B cell (primary cell): ENCODE measurements around the gene SDK2. TPM values are rescaled to one million over a fixed set of nuclear protein-coding genes. Genes with fewer than 3 reads are reported as not detected.

Source experiments
- ATAC-seq: fragments of 200-7000 bp; cut with Tn5 transposase; one replicate; pipeline ENCODE4 v1.10.0; 2021; ENCODE audit warnings: low read depth, mild to moderate bottlenecking, moderate number of reproducible peaks, moderate library complexity
- CTCF ChIA-PET: fragments of 350-600 bp; sonication (Branson Sonifier 250); formaldehyde crosslinking; loops from one replicate; lab custom pipeline; 2021; ENCODE audit warnings: antibody characterized with exemption, inconsistent platforms; lab: Charles Lee
- POLR2A ChIA-PET: fragments of 350-600 bp; sonication (Branson Sonifier 250); formaldehyde crosslinking; loops from one replicate; lab custom pipeline; 2021; ENCODE audit warnings: antibody characterized with exemption; lab: Charles Lee
- DNase-seq: peaks from one replicate; pipeline ENCODE4 v3.0.0; 2013
- H2AFZ ChIP-seq: 2 replicates; pipeline ENCODE4 v1.6.1; 2012; ENCODE audit warnings: mild to moderate bottlenecking, low read depth, low read length; ENCODE audit not compliant: insufficient read depth, poor library complexity, severe bottlenecking
- H3K27ac ChIP-seq, 2 donors: 1 replicate in 1 of 2; 2 replicates in 1 of 2; pipeline ENCODE4 v1.5.1; 2012 to 2013; ENCODE audit warnings: low read length in 2 of 2, mild to moderate bottlenecking in 2 of 2, moderate library complexity in 1 of 2
- H3K27me3 ChIP-seq, 4 experiments: fragments of 200-600 bp in 1 of 4; sonication (generic) in 1 of 4; replicated peaks in 1 of 4; 1 replicate in 2 of 4; 2 replicates in 2 of 4; pipeline versions ENCODE4 v1.6.1 to v1.7.0; 2013 to 2016; ENCODE audit warnings: low read length in 3 of 4, mild to moderate bottlenecking in 2 of 4, mixed read lengths in 1 of 4, moderate library complexity in 1 of 4; ENCODE audit not compliant: insufficient read depth in 4 of 4, control insufficient read depth in 3 of 4; ENCODE audit errors: control extremely low read depth in 1 of 4
- H3K36me3 ChIP-seq, 2 experiments: replicated peaks in 1 of 2; 1 replicate in 1 of 2; 2 replicates in 1 of 2; pipeline versions ENCODE4 v1.6.1 to v1.7.1; 2013; ENCODE audit warnings: low read length in 1 of 2; ENCODE audit not compliant: insufficient read depth in 2 of 2, control insufficient read depth in 1 of 2; ENCODE audit errors: control extremely low read depth in 1 of 2, extremely low read depth in 1 of 2
- H3K4me1 ChIP-seq, 2 donors: fragments of 200-600 bp in 1 of 2; sonication (generic) in 1 of 2; 1 replicate in 1 of 2; 2 replicates in 1 of 2; pipeline versions ENCODE4 v1.5.1 to v1.6.1; 2013 to 2017; ENCODE audit warnings: low read length in 2 of 2; ENCODE audit not compliant: control insufficient read depth in 2 of 2, insufficient read depth in 2 of 2
- H3K4me2 ChIP-seq: replicated peaks from 2 replicates; pipeline ENCODE3; 2012; ENCODE audit warnings: mild to moderate bottlenecking, low read depth, low read length; ENCODE audit not compliant: poor library complexity, severe bottlenecking
- H3K4me3 ChIP-seq, 5 experiments: fragments of 200-600 bp in 1 of 5; sonication (generic) in 1 of 5; 1 replicate in 3 of 5; 2 replicates in 2 of 5; pipeline versions ENCODE4 v1.5.1 to v1.7.0; 2011 to 2016; ENCODE audit warnings: low read length in 4 of 5, mild to moderate bottlenecking in 4 of 5, low read depth in 2 of 5, control low read depth in 1 of 5, moderate library complexity in 1 of 5; ENCODE audit not compliant: insufficient read depth in 1 of 5; ENCODE audit errors: control extremely low read depth in 1 of 5, extremely low read depth in 1 of 5
- H3K79me2 ChIP-seq: fragments of 200-600 bp; sonication (generic); one replicate; pipeline ENCODE4 v1.6.0; 2016; ENCODE audit warnings: low read length; ENCODE audit not compliant: control insufficient read depth, insufficient read depth
- H3K9ac ChIP-seq: fragments of 200-600 bp; sonication (generic); 2 replicates; pipeline ENCODE4 v1.6.1; 2017; ENCODE audit warnings: mild to moderate bottlenecking, low read length, moderate library complexity
- H3K9me3 ChIP-seq, 3 donors: one replicate each; pipeline versions ENCODE4 v1.6.1 to v1.7.1; 2013; ENCODE audit warnings: low read length in 2 of 3; ENCODE audit not compliant: control insufficient read depth in 2 of 3, insufficient read depth in 1 of 3; ENCODE audit errors: control extremely low read depth in 1 of 3
- H4K20me1 ChIP-seq: 2 replicates; pipeline ENCODE4 v1.6.0; 2012; ENCODE audit warnings: mild to moderate bottlenecking, low read length; ENCODE audit not compliant: insufficient read depth, control insufficient read depth, poor library complexity, severe bottlenecking
- H3K27ac Mint-ChIP-seq: one replicate; pipeline ENCODE4 v1.8.0; 2021; ENCODE audit warnings: mixed read lengths
- H3K27me3 Mint-ChIP-seq: one replicate; pipeline ENCODE4 v1.8.0; 2021; ENCODE audit warnings: mixed read lengths
- H3K4me1 Mint-ChIP-seq: one replicate; pipeline ENCODE4 v1.8.0; 2021; ENCODE audit warnings: mixed read lengths
- H3K4me3 Mint-ChIP-seq: one replicate; pipeline ENCODE4 v1.8.0; 2021; ENCODE audit warnings: mixed read lengths
- H3K9me3 Mint-ChIP-seq: one replicate; pipeline ENCODE4 v1.8.0; 2022; ENCODE audit warnings: mixed read lengths; ENCODE audit not compliant: insufficient read depth
- EZH2 ChIP-seq: IDR thresholded peaks from 2 replicates; pipeline ENCODE4 v1.6.1; 2012; ENCODE audit warnings: borderline replicate concordance, low read depth, mild to moderate bottlenecking, moderate library complexity, low read length; ENCODE audit not compliant: insufficient read depth, poor library complexity, severe bottlenecking
- WGBS: methylation state at CpG from one replicate; pipeline ENCODE4 v1.1.5; 2013; ENCODE audit warnings: missing lambda C conversion rate; ENCODE audit not compliant: insufficient coverage; 5-methylcytosine and 5-hydroxymethylcytosine counted together
- intact Hi-C: fragments of 100-400 bp; cut with micrococcal nuclease; formaldehyde crosslinking; loops from one replicate; pipeline ENCODE4 v1.10.0; 2022
- polyA plus RNA-seq: library from polyadenylated mRNA; depleted of rRNA; stranded (reverse); fragments of >200 nt; gene quantifications from 2 replicates; pipeline ENCODE4 v1.2.3, GENCODE V29; 2012
- total RNA-seq, 2 donors: library from RNA; stranded (reverse); fragments of 120-200 nt in 1 of 2; gene quantifications; 1 replicate in 1 of 2; 2 replicates in 1 of 2; pipeline versions ENCODE4 v1.2.3 to v1.2.4, GENCODE V29; 2013 to 2022
- TF ChIP-seq, protein P1 (sequence below): fragments of 200-600 bp; IDR thresholded peaks from one replicate; pipeline ENCODE4 v1.8.0; 2022; ENCODE audit warnings: antibody characterized with exemption, mild to moderate bottlenecking

The SDK2 gene
- total and polyA plus RNA-seq, 2 donors (not counting 1 experiment from before 2014, with no cell fraction given): 3.2 to 13.0 TPM

DNA sequence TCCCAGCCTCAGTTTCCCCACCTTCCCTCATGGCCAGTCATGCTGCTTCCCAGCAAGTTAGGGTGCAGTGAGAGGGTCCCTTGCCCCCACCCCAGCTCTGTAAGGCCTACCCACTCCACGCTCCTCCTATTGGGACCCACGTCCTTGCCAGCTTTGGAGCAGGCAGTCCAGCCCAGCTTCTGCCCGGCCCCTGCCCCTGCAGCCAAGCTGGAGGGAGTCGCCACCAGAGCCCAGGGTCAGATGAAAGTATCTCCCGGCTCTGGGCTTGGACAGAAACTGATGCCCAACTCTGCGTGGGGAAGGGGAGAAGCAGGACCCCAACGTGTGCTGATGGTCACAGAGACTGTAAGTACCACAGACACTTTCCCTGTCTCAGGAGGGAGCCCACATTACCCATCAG, 32.6 kb downstream of the SDK2 start:
- H3K36me3 ChIP-seq: no peaks in the 10 kb centered on the region
- no peak overlapping the region for H3K27ac Mint-ChIP-seq
- ChIA-PET POLR2A (no interaction called here), CTCF (no interaction called here)
- H2AFZ ChIP-seq: no peak overlapping the region
- no peak overlapping the region for H3K4me2 ChIP-seq
- H3K9me3 Mint-ChIP-seq: no peaks in the 10 kb centered on the region
- DNase-seq (no peak), ATAC-seq (no peak)
- no peak overlapping the region for H3K9ac ChIP-seq
- H3K4me1 Mint-ChIP-seq: peaks cover 28% of the 10 kb centered on the region
- no peak overlapping the region for H3K4me3 Mint-ChIP-seq
- no peaks in the 10 kb centered on the region for H3K9me3 ChIP-seq
- peaks cover 8 to 16% of the 10 kb centered on the region in 2 donors for H3K4me1 ChIP-seq
- H3K27me3 ChIP-seq: no peaks in the 10 kb centered on the region
- H3K79me2 ChIP-seq: peaks cover 56% of the 10 kb centered on the region
- no peak overlapping the region for H3K27ac ChIP-seq
- no peak overlapping the region for H3K4me3 ChIP-seq
- peaks cover 6% of the 10 kb centered on the region for H3K27me3 Mint-ChIP-seq
- 94% methylated on average over 6 of the region's 7 CpGs for WGBS
- intact Hi-C loops: no loop called here
- H4K20me1 ChIP-seq: peaks cover 12% of the 10 kb centered on the region
- TF ChIP-seq EZH2: no peak
- TF ChIP-seq, protein P1, sequence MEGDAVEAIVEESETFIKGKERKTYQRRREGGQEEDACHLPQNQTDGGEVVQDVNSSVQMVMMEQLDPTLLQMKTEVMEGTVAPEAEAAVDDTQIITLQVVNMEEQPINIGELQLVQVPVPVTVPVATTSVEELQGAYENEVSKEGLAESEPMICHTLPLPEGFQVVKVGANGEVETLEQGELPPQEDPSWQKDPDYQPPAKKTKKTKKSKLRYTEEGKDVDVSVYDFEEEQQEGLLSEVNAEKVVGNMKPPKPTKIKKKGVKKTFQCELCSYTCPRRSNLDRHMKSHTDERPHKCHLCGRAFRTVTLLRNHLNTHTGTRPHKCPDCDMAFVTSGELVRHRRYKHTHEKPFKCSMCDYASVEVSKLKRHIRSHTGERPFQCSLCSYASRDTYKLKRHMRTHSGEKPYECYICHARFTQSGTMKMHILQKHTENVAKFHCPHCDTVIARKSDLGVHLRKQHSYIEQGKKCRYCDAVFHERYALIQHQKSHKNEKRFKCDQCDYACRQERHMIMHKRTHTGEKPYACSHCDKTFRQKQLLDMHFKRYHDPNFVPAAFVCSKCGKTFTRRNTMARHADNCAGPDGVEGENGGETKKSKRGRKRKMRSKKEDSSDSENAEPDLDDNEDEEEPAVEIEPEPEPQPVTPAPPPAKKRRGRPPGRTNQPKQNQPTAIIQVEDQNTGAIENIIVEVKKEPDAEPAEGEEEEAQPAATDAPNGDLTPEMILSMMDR: no peak

DNA sequence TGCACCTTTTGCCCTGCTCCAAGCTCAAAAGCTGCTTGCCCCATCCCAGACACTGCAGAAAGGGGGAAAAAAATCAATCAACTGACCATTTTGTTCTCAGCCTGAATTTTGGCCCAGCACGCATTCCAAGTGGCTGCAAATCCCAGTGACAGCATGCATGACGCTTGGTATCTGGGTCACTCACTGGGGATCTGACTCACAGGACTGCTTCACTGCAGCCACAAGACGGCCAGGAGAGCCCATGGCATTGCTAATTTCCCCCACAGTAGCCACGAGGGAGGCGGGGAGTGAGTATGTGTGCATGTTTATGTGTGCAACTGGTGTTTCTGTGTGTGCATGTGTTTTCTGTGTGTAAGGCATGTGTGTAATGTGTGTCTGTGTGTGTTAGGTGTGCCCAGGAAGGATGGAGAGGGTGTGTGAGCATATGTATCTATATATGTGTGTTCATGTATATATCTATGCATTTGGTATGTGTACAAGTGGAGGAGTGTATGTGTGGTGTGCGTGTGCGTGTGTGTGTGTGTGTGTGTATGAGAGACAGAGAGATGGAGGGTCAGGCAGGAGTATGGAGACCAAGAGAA, 33.8 kb downstream of the SDK2 start:
- Histone ChIP-seq H3K27ac (no peak overlapping the region), H4K20me1 (peaks cover 11% of the 10 kb centered on the region), H3K9me3 (no peaks in the 10 kb centered on the region), H3K4me3 (no peak overlapping the region), H3K4me1 (peaks cover 7 to 19% of the 10 kb centered on the region in 2 donors), H3K36me3 (no peaks in the 10 kb centered on the region), H2AFZ (no peak overlapping the region), H3K27me3 (no peaks in the 10 kb centered on the region), H3K79me2 (peaks cover 55% of the 10 kb centered on the region), H3K9ac (no peak overlapping the region), H3K4me2 (no peak overlapping the region)
- Mint-ChIP-seq H3K4me1 (peaks cover 21% of the 10 kb centered on the region), H3K27me3 (peaks cover 6% of the 10 kb centered on the region), H3K27ac (no peak overlapping the region), H3K9me3 (no peaks in the 10 kb centered on the region), H3K4me3 (no peak overlapping the region)
- no peak for TF ChIP-seq EZH2
- TF ChIP-seq, protein P1: no peak
- 94% methylated on average over 7 of the region's 7 CpGs for WGBS
- ATAC-seq: no peak
- intact Hi-C loops: no loop called here
- no peak for DNase-seq
- POLR2A ChIA-PET: no interaction called here
- CTCF ChIA-PET: no interaction called here
